GM18502 (cell line): ENCODE results near the gene HPSE2.

Experiments used
- ATAC-seq: cut with Tn5 transposase; IDR thresholded peaks from one replicate; pipeline ENCODE4 v1.9.1; 2021; ENCODE audit warnings: mild to moderate bottlenecking; ENCODE audit not compliant: unreplicated experiment, poor library complexity

Gene HPSE2

GRCh38 chr10:98424295-98425254 lies 811.1 kb downstream of the HPSE2 start:
- no peak for ATAC-seq

- no peak for ATAC-seq
Observed at GRCh38 chr10:98423691-98424120, 811.9 kb downstream of the HPSE2 start.

- no peak for ATAC-seq
Observed at GRCh38 chr10:98422182-98422581, 813.5 kb downstream of the HPSE2 start.

GRCh38 chr10:98420786-98421185 lies 814.9 kb downstream of the HPSE2 start:
- no peak for ATAC-seq

GRCh38 chr10:98419469-98420261 lies 816.0 kb downstream of the HPSE2 start:
- no peak for ATAC-seq

- no peak for ATAC-seq
Observed at GRCh38 chr10:98418665-98419468, 816.8 kb downstream of the HPSE2 start.

- ATAC-seq: no peak
Observed at GRCh38 chr10:98417973-98418664, 817.5 kb downstream of the HPSE2 start.

GRCh38 chr10:98417481-98417959 lies 818.1 kb downstream of the HPSE2 start:
- no peak for ATAC-seq

- no peak for ATAC-seq
Observed at GRCh38 chr10:98416606-98417388, 818.9 kb downstream of the HPSE2 start.

GRCh38 chr10:98415731-98416119 lies 819.9 kb downstream of the HPSE2 start:
- no peak for ATAC-seq

GRCh38 chr10:98414932-98415730 lies 820.5 kb downstream of the HPSE2 start, which contains the start of gene PYROXD2:
Gene PYROXD2, minus strand, starts transcription at chr10:98415182. Its CDS starts 47 bp downstream, at chr10:98415135.
- ATAC-seq: peak; percentile 77

GRCh38 chr10:98414578-98414931 lies 821.1 kb downstream of the HPSE2 start:
- peak; percentile 16 for ATAC-seq

- no peak for ATAC-seq
Observed at GRCh38 chr10:98411768-98412167, 823.9 kb downstream of the HPSE2 start.

- no peak for ATAC-seq
Observed at GRCh38 chr10:98411166-98411565, 824.5 kb downstream of the HPSE2 start.

- ATAC-seq: no peak
Observed at GRCh38 chr10:98410759-98411158, 824.9 kb downstream of the HPSE2 start.

GRCh38 chr10:98410135-98410743 lies 825.4 kb downstream of the HPSE2 start:
- ATAC-seq: no peak

- no peak for ATAC-seq
Observed at GRCh38 chr10:98408799-98409198, 826.9 kb downstream of the HPSE2 start.
